Measurements from ENCODE around the gene PPP1R9A.

DNA sequence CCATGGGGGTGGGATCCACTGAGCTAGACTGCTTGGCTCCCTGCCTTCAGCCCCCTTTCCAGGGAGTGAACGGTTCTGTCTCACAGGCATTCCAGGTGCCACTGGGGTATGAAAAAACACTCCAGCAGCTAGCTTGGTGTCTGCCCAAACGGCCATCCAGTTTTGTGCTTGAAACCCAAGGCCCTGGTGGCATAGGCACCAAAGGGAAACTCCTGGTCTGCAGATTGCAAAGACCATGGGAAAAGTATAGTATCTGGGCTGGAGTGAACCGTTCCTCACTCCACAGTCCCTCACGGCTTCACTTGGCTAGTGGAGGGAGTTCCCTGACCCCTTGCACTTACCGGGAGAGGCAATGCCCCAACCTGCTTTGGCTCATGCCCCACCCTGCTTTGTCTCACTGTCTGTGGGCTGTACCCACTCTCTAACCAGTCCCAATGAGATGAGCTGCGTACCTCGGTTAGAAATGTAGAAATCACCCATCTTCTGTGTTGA is 62.7 kb downstream of the PPP1R9A start:
- TF ChIP-seq CTCF (IDR thresholded peaks at IDR 0.05): no peak
- TF ChIP-seq POLR2A (IDR thresholded peaks at IDR 0.05): no peak
- no peak for TF ChIP-seq POLR2AphosphoS5 (IDR thresholded peaks at IDR 0.05; ENCODE audit: insufficient read depth in 1 of 2, low read depth in 1 of 2)
